Body of pancreas (tissue), 4 donors: Measurements from ENCODE around the gene TRIM10. TPM values are rescaled to one million over a fixed set of nuclear protein-coding genes. Genes with fewer than 3 reads are reported as not detected.
"Not testable (repeated sequence)": the region's sequence is repeated elsewhere in the genome, so short reads cannot be mapped to it uniquely, and the experiment has no call there.

Experiments
- ATAC-seq: fragments of 150-250 bp; one replicate; pipeline ENCODE4 v1.9.1; 2016
- DNase-seq, 4 donors: peaks; one replicate each; pipeline ENCODE4 v3.0.0-alpha.2; 2019
- H3K27ac ChIP-seq, 4 donors: fragments of 200-600 bp; sonication (generic); 1 replicate in 3 of 4; 2 replicates in 1 of 4; pipeline versions ENCODE4 v1.5.1 to v1.6.1; 2016 to 2019; ENCODE audit warnings: mild to moderate bottlenecking in 1 of 4, mixed read lengths in 1 of 4, moderate library complexity in 1 of 4
- H3K27me3 ChIP-seq, 2 donors: fragments of 200-600 bp; sonication (generic); one replicate each; pipeline ENCODE4 v1.6.0; 2016; ENCODE audit warnings: mild to moderate bottlenecking in 1 of 2
- H3K36me3 ChIP-seq, 2 donors: fragments of 200-600 bp; sonication (generic); replicated peaks in 1 of 2; 2 replicates each; pipeline ENCODE4 v1.5.1; 2016; ENCODE audit warnings: low read depth in 2 of 2; ENCODE audit not compliant: insufficient read depth in 1 of 2
- H3K4me1 ChIP-seq: fragments of 200-600 bp; sonication (generic); one replicate; pipeline ENCODE4 v1.6.0; 2016
- H3K4me3 ChIP-seq, 2 donors: fragments of 200-600 bp; sonication (generic); 1 replicate in 1 of 2; 2 replicates in 1 of 2; pipeline ENCODE4 v1.5.1; 2016 to 2019
- H3K9me3 ChIP-seq, 3 donors: fragments of 200-600 bp; sonication (generic); 1 replicate in 2 of 3; 2 replicates in 1 of 3; pipeline ENCODE4 v1.5.1; 2016
- CTCF ChIP-seq, 7 experiments: fragments of 450-650 bp in 4 of 7; fragments of 200-600 bp in 3 of 7; sonication (generic) in 3 of 7; IDR thresholded peaks; one replicate each; pipeline ENCODE4 v1.5.1; 2016 to 2019; ENCODE audit warnings: antibody characterized with exemption in 7 of 7
- POLR2A ChIP-seq, 3 donors: fragments of 450-650 bp; IDR thresholded peaks; one replicate each; pipeline ENCODE4 v1.6.1; 2016; ENCODE audit warnings: antibody characterized with exemption in 3 of 3, mild to moderate bottlenecking in 2 of 3
- WGBS, 2 donors: methylation state at CpG; one replicate each; pipeline ENCODE4 v1.1.5; 2017; 5-methylcytosine and 5-hydroxymethylcytosine counted together
- intact Hi-C: fragments of 100-400 bp; cut with DNase I; formaldehyde crosslinking; loops from one replicate; pipeline ENCODE4 v1.15.1; 2023
- total RNA-seq, 2 donors: library from RNA; depleted of rRNA; stranded (reverse); fragments of >200 nt; gene quantifications; one replicate each; pipeline ENCODE4 v1.1.0, GENCODE V29; 2016

Gene TRIM10
- total RNA-seq, 2 donors from 2014 or later, result not detected

- WGBS, 2 donors, result 26 to 30% methylated on average over 1 of the region's 1 CpG
- DNase-seq, result no peak
- Histone ChIP-seq H3K27ac (no peak overlapping the region), H3K36me3 (no peaks in the 10 kb centered on the region), H3K4me1 (peaks cover 4% of the 10 kb centered on the region), H3K27me3 (peaks cover 0 to 11% of the 10 kb centered on the region in 2 donors), H3K4me3 (no peak overlapping the region), H3K9me3 (no peaks in the 10 kb centered on the region)
- TF ChIP-seq POLR2A (IDR thresholded peaks at IDR 0.05) (no peak), CTCF (IDR thresholded peaks at IDR 0.05) (no peak)
- ATAC-seq, result no peak
- intact Hi-C loops, result no loop called here
Measured at GRCh38 chr6:30168741-30169140, 7.7 kb upstream of the TRIM10 start.

DNA sequence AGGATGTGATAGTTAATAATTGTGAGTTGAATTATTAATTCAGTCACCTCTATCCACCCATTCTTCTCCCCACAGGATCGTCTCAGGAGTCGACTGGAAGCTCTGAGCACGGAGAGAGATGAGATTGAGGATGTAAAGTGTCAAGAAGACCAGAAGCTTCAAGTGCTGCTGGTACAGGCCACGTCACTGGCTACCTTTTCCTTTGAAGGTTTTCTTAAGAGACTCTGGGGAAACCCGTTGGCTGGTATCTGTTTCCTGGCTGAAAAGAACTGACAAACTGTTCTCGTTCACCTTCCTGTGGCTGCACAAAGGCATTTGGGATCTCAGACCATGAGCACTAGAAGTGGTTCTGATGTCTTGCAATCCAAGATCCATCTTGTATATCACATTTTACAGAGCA, 6.1 kb upstream of the TRIM10 start:
- TF ChIP-seq CTCF (IDR thresholded peaks at IDR 0.05) (no peak), POLR2A (IDR thresholded peaks at IDR 0.05) (no peak)
- no peaks in the 10 kb centered on the region for H3K9me3 ChIP-seq
- ATAC-seq (no peak), DNase-seq (no peak)
- H3K4me3 ChIP-seq, result no peak overlapping the region
- 51 to 60% methylated on average over 6 of the region's 6 CpGs for WGBS, 2 donors
- peaks cover 0 to 11% of the 10 kb centered on the region in 2 donors for H3K27me3 ChIP-seq
- no peaks in the 10 kb centered on the region for H3K36me3 ChIP-seq
- intact Hi-C loops, result no loop called here
- H3K27ac ChIP-seq, result no peak overlapping the region
- H3K4me1 ChIP-seq, result peaks cover 4% of the 10 kb centered on the region

- WGBS, 2 donors, result 85 to 87% methylated on average over 1 of the region's 1 CpG
- ATAC-seq, H3K4me1 ChIP-seq, H3K4me3 ChIP-seq, DNase-seq, H3K36me3 ChIP-seq, H3K27ac ChIP-seq, H3K27me3 ChIP-seq, intact Hi-C loops, H3K9me3 ChIP-seq: not testable (repeated sequence)
Measured at GRCh38 chr6:30165238-30165637, 4.2 kb upstream of the TRIM10 start.

DNA sequence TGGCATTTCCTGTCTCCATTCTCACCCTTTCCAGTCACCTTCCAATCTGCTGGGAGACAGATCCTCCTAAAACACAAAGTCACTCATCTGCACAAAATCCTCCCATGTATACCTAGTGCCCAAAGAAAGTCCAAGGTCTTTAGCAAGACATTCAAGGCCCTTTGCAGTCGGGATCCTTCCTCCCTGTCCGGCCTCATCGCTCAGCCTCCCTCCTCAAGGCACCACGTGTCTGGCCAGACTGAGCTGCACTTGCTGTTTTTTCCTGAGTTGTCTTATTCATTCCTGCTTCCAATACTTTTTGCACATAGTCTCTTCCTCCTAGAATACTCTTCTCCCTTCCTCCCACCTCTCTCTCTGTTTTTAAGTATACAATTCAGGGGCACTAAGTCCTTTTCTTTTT, 3.7 kb upstream of the TRIM10 start:
- Histone ChIP-seq H3K4me3 (no peak overlapping the region), H3K4me1 (no peaks in the 10 kb centered on the region), H3K27me3 (no peaks in the 10 kb centered on the region), H3K27ac (no peak overlapping the region), H3K9me3 (no peaks in the 10 kb centered on the region), H3K36me3 (no peaks in the 10 kb centered on the region)
- ATAC-seq, result no peak
- TF ChIP-seq POLR2A (IDR thresholded peaks at IDR 0.05), result no peak
- no peak for TF ChIP-seq CTCF (IDR thresholded peaks at IDR 0.05)
- intact Hi-C loops, result no loop called here
- DNase-seq, result no peak
- WGBS, 2 donors, result 74% methylated on average over 4 of the region's 4 CpGs

DNA sequence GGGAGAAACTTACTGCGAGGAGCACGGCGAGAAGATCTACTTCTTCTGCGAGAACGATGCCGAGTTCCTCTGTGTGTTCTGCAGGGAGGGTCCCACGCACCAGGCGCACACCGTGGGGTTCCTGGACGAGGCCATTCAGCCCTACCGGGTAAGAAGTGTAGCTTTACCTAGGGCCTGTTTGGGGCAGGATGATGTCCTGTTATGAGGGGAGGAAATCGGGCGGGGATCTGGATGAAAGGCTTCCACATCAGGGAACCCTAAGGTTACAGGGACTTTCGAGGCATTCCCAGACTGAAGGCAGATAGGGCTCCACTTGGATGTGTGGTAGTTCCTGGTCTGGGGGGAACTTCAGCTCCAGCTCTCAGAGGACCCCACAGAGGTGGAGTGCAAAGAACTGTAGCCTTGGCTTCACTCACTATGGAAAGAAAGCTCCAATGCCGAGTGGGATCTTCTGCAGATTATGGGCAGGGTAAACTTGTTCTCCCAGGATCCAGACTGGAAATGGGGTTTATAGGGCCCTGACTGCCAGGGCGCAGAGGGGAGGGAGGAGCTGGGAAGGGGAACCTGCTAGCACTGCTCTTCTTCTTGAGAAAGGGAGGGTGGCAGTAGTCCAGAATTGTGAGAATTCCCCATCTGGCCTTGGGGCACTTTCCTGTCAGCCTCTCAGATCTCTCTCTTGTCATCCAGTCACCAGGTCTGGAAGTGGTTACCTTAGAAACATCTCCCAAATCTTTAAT, 3.1 kb upstream of the TRIM10 start:
- no peak for DNase-seq
- 78 to 80% methylated on average over 14 to 16 of the region's 16 CpGs for WGBS, 2 donors
- Histone ChIP-seq H3K9me3 (no peaks in the 10 kb centered on the region), H3K36me3 (no peaks in the 10 kb centered on the region), H3K27me3 (no peaks in the 10 kb centered on the region), H3K4me1 (no peaks in the 10 kb centered on the region), H3K27ac (no peak overlapping the region), H3K4me3 (no peak overlapping the region)
- intact Hi-C loops, result no loop called here
- TF ChIP-seq POLR2A (IDR thresholded peaks at IDR 0.05) (no peak), CTCF (IDR thresholded peaks at IDR 0.05) (no peak)
- no peak for ATAC-seq
